Type B pancreatic cell (in vitro differentiated cells): ENCODE measurements around the gene RNASE7. TPM values are rescaled to one million over a fixed set of nuclear protein-coding genes. Genes with fewer than 3 reads are reported as not detected.

Source experiments
- DNase-seq: peaks from one replicate; pipeline ENCODE4 v3.0.0; 2021; ENCODE audit warnings: mixed read lengths; ENCODE audit not compliant: unreplicated experiment; ENCODE audit errors: extremely low spot score
- H3K27ac Mint-ChIP-seq: 2 replicates; pipeline ENCODE4 v1.8.0; 2021; ENCODE audit warnings: mild to moderate bottlenecking, mixed read lengths
- H3K27me3 Mint-ChIP-seq: 2 replicates; pipeline ENCODE4 v1.8.0; 2021; ENCODE audit warnings: mixed read lengths
- H3K36me3 Mint-ChIP-seq: 2 replicates; pipeline ENCODE4 v1.8.0; 2021; ENCODE audit warnings: mixed read lengths
- H3K4me1 Mint-ChIP-seq: one replicate; pipeline ENCODE4 v1.8.0; 2021; ENCODE audit warnings: mixed read lengths; ENCODE audit not compliant: unreplicated experiment
- H3K4me3 Mint-ChIP-seq: 2 replicates; pipeline ENCODE4 v1.8.0; 2021; ENCODE audit warnings: mild to moderate bottlenecking, mixed read lengths
- H3K9me3 Mint-ChIP-seq: 2 replicates; pipeline ENCODE4 v1.8.0; 2021; ENCODE audit warnings: mixed read lengths
- CTCF ChIP-seq: fragments of 200-600 bp; sonication (generic); conservative IDR thresholded peaks from 2 replicates; pipeline ENCODE4 v1.5.0; 2021; ENCODE audit warnings: antibody characterized with exemption, mild to moderate bottlenecking
- total RNA-seq: library from RNA; stranded (reverse); gene quantifications from 2 replicates; pipeline ENCODE4 v1.2.1, GENCODE V29; 2021; ENCODE audit warnings: low replicate concordance

Gene RNASE7
- total RNA-seq, 1 donor from 2014 or later = not detected

- no peak for TF ChIP-seq CTCF
- peaks cover 4% of the 10 kb centered on the region for H3K27me3 Mint-ChIP-seq
- H3K4me1 Mint-ChIP-seq = peaks cover 10% of the 10 kb centered on the region
- DNase-seq = no peak
- no peak within 1 kb of the TSS for H3K27ac Mint-ChIP-seq
- H3K36me3 Mint-ChIP-seq = no peaks in the 10 kb centered on the region
- no peak within 1 kb of the TSS for H3K4me3 Mint-ChIP-seq
- H3K9me3 Mint-ChIP-seq = no peaks in the 10 kb centered on the region
Measured at GRCh38 chr14:21029917-21030316, 12.2 kb upstream of the RNASE7 start, which contains the start of gene TPPP2. TSS of gene TPPP2 (plus strand) at chr14:21030217. CDS start at chr14:21030582, 365 bp downstream.

- DNase-seq = no peak
- H3K27me3 Mint-ChIP-seq = peaks cover 4% of the 10 kb centered on the region
- peaks cover 10% of the 10 kb centered on the region for H3K4me1 Mint-ChIP-seq
- no peak for TF ChIP-seq CTCF
- no peaks in the 10 kb centered on the region for H3K36me3 Mint-ChIP-seq
- H3K4me3 Mint-ChIP-seq = no peak overlapping the region
- no peak overlapping the region for H3K27ac Mint-ChIP-seq
- H3K9me3 Mint-ChIP-seq = no peaks in the 10 kb centered on the region
Measured at GRCh38 chr14:21030531-21030930, 11.6 kb upstream of the RNASE7 start.

- no peaks in the 10 kb centered on the region for H3K36me3 Mint-ChIP-seq
- H3K9me3 Mint-ChIP-seq = no peaks in the 10 kb centered on the region
- peaks cover 4% of the 10 kb centered on the region for H3K27me3 Mint-ChIP-seq
- H3K27ac Mint-ChIP-seq = peak overlapping the region; percentile 60
- DNase-seq = no peak
- no peak for TF ChIP-seq CTCF
- H3K4me3 Mint-ChIP-seq = peak overlapping the region; percentile 42
- H3K4me1 Mint-ChIP-seq = peaks cover under 1% of the 10 kb centered on the region
Measured at GRCh38 chr14:21032326-21033132, 9.6 kb upstream of the RNASE7 start.

GRCh38 chr14:21033133-21033698 lies 8.9 kb upstream of the RNASE7 start:
- DNase-seq = no peak
- no peaks in the 10 kb centered on the region for H3K36me3 Mint-ChIP-seq
- H3K4me1 Mint-ChIP-seq = peaks cover 1% of the 10 kb centered on the region
- no peak overlapping the region for H3K4me3 Mint-ChIP-seq
- H3K9me3 Mint-ChIP-seq = no peaks in the 10 kb centered on the region
- H3K27me3 Mint-ChIP-seq = peaks cover 4% of the 10 kb centered on the region
- no peak for TF ChIP-seq CTCF
- peak overlapping the region; percentile 19 for H3K27ac Mint-ChIP-seq

GRCh38 chr14:21034707-21035106 lies 7.5 kb upstream of the RNASE7 start, which contains the start of gene RNASE13:
TSS of gene RNASE13 (minus strand) at chr14:21034807. CDS start at chr14:21034288, 519 bp downstream.
- peak within 1 kb of the TSS; percentile 14 for H3K27ac Mint-ChIP-seq
- no peaks in the 10 kb centered on the region for H3K36me3 Mint-ChIP-seq
- no peaks in the 10 kb centered on the region for H3K9me3 Mint-ChIP-seq
- peaks cover 4% of the 10 kb centered on the region for H3K27me3 Mint-ChIP-seq
- H3K4me3 Mint-ChIP-seq = no peak within 1 kb of the TSS
- TF ChIP-seq CTCF = no peak
- peaks cover 9% of the 10 kb centered on the region for H3K4me1 Mint-ChIP-seq
- DNase-seq = no peak
